PFSK-1 (cell line): Measurements from ENCODE around the gene USH1C.

ENCODE experiments used
- SIN3A ChIP-seq: IDR thresholded peaks from 2 replicates; pipeline ENCODE4 v1.6.1; 2012; ENCODE audit warnings: mild to moderate bottlenecking, low read length, moderate library complexity, borderline replicate concordance; ENCODE audit not compliant: insufficient read depth
- TAF1 ChIP-seq: IDR thresholded peaks from 2 replicates; pipeline ENCODE4 v1.6.1; 2012; ENCODE audit warnings: low read length, control low read depth, borderline replicate concordance; ENCODE audit not compliant: insufficient read depth

DNA sequence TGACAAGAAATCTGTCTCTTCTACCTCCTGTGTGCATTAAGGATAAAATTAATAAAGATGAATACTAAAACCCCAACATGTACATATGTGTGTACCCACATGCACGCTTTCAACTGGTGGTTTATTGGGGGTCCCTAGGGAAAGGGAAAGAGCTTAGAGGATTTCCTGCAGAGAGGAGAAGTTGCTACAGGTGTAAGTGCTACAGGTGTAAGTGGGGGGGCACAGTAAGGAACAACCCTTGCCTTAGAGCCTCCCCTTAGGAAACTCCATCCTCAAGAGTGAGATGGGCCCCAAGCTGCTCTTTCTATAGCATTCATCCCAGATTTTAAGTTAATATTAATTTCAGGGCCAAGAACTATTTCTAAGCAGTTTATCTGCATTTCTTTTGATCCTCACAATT is 55.7 kb downstream of the USH1C start:
- TF ChIP-seq SIN3A (no peak), TAF1 (no peak)
